Esophagus squamous epithelium (tissue), 4 donors: ENCODE results near the gene LTBP3.

ENCODE experiments used
- CTCF ChIP-seq, 6 experiments: fragments of 450-650 bp in 4 of 6; fragments of 200-600 bp in 2 of 6; sonication (generic) in 2 of 6; IDR thresholded peaks; one replicate each; pipeline ENCODE4 v1.5.1; 2016 to 2019; ENCODE audit warnings: antibody characterized with exemption in 6 of 6, mild to moderate bottlenecking in 4 of 6, moderate library complexity in 4 of 6
- POLR2A ChIP-seq, 4 donors: fragments of 450-650 bp; IDR thresholded peaks; one replicate each; pipeline ENCODE4 v1.6.1; 2017; ENCODE audit warnings: antibody characterized with exemption in 4 of 4, mild to moderate bottlenecking in 4 of 4, moderate library complexity in 3 of 4

- TF ChIP-seq CTCF (IDR thresholded peaks at IDR 0.05) (no peak), POLR2A (IDR thresholded peaks at IDR 0.05) (no peak)
These were observed 4.7 kb downstream of the LTBP3 start for GRCh38 chr11:65553301-65554001.
